ENCODE results near the gene HAVCR2. TPM values are rescaled to one million over a fixed set of nuclear protein-coding genes. Genes with fewer than 3 reads are reported as not detected.
A peak's percentile ranks its signal among the peaks of the same experiment; 100 is the strongest.

HAVCR2 gene
- total and polyA plus RNA-seq, 2 of the 13 experiments (the other 11 are each of a cell fraction or from before 2014, with no cell fraction given): 0.07 to 0.16 TPM

DNA sequence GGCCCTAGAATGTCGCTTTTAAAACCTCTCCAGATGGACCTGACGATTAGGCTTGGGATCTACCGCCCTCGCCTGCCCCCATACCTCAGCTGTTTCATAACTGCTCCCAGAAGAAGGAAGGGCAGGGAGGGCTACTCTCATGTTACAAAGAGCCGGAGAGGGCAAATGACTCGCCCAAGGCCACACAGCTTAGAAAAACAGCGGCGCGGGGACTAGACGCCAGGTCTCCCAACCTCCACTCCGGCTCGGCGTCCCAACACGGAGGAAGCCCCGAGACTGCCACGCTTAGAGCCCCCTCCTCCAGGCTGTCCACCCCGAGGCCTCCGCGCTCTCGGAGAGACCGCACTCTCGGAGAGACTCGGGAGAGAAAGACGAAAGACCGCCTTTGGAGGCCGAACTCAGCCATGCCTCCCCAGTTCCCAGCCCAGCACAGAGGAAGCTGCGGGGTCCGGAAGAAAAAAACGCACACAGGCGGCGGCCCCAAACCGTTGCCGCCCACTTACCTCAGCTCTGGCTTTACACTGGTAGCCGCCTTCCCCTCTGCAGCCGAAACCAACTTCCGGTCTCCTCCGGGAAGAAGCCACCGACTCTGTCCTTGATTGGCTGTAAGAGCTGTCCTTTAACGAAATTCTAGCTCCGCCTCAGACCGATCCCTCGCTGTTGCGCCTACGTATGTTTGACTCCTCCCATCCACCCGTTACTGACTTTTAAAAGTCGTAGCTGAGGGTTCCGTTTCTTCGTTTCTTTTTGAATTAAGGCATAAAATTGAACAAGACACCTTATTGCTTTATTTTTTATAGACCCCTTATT, 33.7 kb upstream of the HAVCR2 start, which contains the start of gene MED7 (continued):
- TF ChIP-seq, protein P1, sequence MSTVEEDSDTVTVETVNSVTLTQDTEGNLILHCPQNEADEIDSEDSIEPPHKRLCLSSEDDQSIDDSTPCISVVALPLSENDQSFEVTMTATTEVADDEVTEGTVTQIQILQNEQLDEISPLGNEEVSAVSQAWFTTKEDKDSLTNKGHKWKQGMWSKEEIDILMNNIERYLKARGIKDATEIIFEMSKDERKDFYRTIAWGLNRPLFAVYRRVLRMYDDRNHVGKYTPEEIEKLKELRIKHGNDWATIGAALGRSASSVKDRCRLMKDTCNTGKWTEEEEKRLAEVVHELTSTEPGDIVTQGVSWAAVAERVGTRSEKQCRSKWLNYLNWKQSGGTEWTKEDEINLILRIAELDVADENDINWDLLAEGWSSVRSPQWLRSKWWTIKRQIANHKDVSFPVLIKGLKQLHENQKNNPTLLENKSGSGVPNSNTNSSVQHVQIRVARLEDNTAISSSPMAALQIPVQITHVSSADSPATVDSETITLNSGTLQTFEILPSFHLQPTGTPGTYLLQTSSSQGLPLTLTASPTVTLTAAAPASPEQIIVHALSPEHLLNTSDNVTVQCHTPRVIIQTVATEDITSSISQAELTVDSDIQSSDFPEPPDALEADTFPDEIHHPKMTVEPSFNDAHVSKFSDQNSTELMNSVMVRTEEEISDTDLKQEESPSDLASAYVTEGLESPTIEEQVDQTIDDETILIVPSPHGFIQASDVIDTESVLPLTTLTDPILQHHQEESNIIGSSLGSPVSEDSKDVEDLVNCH (CRISPR knock-in tag; IDR thresholded peaks at IDR 0.05): no peak
- TF ChIP-seq HDAC2 (CRISPR knock-in tag; IDR thresholded peaks at IDR 0.05): peak; percentile 62; the same call in 1 of the 2 replicates
- TF ChIP-seq, protein P2, sequence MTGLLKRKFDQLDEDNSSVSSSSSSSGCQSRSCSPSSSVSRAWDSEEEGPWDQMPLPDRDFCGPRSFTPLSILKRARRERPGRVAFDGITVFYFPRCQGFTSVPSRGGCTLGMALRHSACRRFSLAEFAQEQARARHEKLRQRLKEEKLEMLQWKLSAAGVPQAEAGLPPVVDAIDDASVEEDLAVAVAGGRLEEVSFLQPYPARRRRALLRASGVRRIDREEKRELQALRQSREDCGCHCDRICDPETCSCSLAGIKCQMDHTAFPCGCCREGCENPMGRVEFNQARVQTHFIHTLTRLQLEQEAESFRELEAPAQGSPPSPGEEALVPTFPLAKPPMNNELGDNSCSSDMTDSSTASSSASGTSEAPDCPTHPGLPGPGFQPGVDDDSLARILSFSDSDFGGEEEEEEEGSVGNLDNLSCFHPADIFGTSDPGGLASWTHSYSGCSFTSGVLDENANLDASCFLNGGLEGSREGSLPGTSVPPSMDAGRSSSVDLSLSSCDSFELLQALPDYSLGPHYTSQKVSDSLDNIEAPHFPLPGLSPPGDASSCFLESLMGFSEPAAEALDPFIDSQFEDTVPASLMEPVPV (CRISPR knock-in tag; IDR thresholded peaks at IDR 0.05): no peak; the same call in 1 of the 2 replicates
- no peak for TF ChIP-seq ZNF34 (CRISPR knock-in tag; IDR thresholded peaks at IDR 0.05; ENCODE audit: borderline replicate concordance)
- no peak for TF ChIP-seq NBN (conservative IDR thresholded peaks at IDR 0.05)
- no peak for TF ChIP-seq ZNF724P (CRISPR knock-in tag; IDR thresholded peaks at IDR 0.05; ENCODE audit: borderline replicate concordance)
- TF ChIP-seq ASH2L (IDR thresholded peaks at IDR 0.05; ENCODE audit: insufficient read length, low read depth, low read length): peak; percentile 47
- TF ChIP-seq ZFP41 (CRISPR knock-in tag; IDR thresholded peaks at IDR 0.05; ENCODE audit: borderline replicate concordance): no peak
- TF ChIP-seq NFKBIZ (CRISPR knock-in tag; IDR thresholded peaks at IDR 0.05): no peak
- TF ChIP-seq ZNF20 (CRISPR knock-in tag; IDR thresholded peaks at IDR 0.05): no peak
- TF ChIP-seq ZNF616 (CRISPR knock-in tag; IDR thresholded peaks at IDR 0.05; ENCODE audit: low read depth): no peak
- 0 out of 2 replicates have a peak, but pooled peaks have one; percentile 69 for TF ChIP-seq ZNF33B (CRISPR knock-in tag; IDR thresholded peaks at IDR 0.05)
- TF ChIP-seq ZNF589 (CRISPR knock-in tag; conservative IDR thresholded peaks at IDR 0.05): no peak
- TF ChIP-seq NFYC (CRISPR knock-in tag; IDR thresholded peaks at IDR 0.05): peak; percentile 92
- TF ChIP-seq CEBPG (CRISPR knock-in tag; IDR thresholded peaks at IDR 0.05): no peak; the same call in 1 of the 2 replicates
- TF ChIP-seq RBM39 (IDR thresholded peaks at IDR 0.05; ENCODE audit: low read depth, low read length, poor library complexity, severe bottlenecking): peak; percentile 59
- no peak; the same call in 1 of the 2 replicates for TF ChIP-seq ZNF772 (CRISPR knock-in tag; IDR thresholded peaks at IDR 0.05)
- TF ChIP-seq ZBTB8A (CRISPR knock-in tag; IDR thresholded peaks at IDR 0.05; ENCODE audit: borderline replicate concordance, low read depth): no peak
- TF ChIP-seq ZNF253 (CRISPR knock-in tag; IDR thresholded peaks at IDR 0.05; ENCODE audit: borderline replicate concordance): no peak
- TF ChIP-seq TBP (CRISPR knock-in tag; IDR thresholded peaks at IDR 0.05): no peak
- TF ChIP-seq KMT2B (CRISPR knock-in tag; IDR thresholded peaks at IDR 0.05): peak; percentile 60
- TF ChIP-seq ZNF563 (CRISPR knock-in tag; IDR thresholded peaks at IDR 0.05): peak; percentile 35; the same call in 1 of the 2 replicates
- TF ChIP-seq ZNF510 (CRISPR knock-in tag; IDR thresholded peaks at IDR 0.05; ENCODE audit: low read depth): no peak

All from HepG2 (cell line).